B cell (primary cell): ENCODE data around the gene TMEM18. TPM values are rescaled to one million over a fixed set of nuclear protein-coding genes. Genes with fewer than 3 reads are reported as not detected.

Experiments used
- ATAC-seq: fragments of 200-7000 bp; cut with Tn5 transposase; one replicate; pipeline ENCODE4 v1.10.0; 2021; ENCODE audit warnings: low read depth, mild to moderate bottlenecking, moderate number of reproducible peaks, moderate library complexity
- CTCF ChIA-PET: fragments of 350-600 bp; sonication (Branson Sonifier 250); formaldehyde crosslinking; loops from one replicate; lab custom pipeline; 2021; ENCODE audit warnings: antibody characterized with exemption, inconsistent platforms; lab: Charles Lee
- POLR2A ChIA-PET: fragments of 350-600 bp; sonication (Branson Sonifier 250); formaldehyde crosslinking; loops from one replicate; lab custom pipeline; 2021; ENCODE audit warnings: antibody characterized with exemption; lab: Charles Lee
- DNase-seq: peaks from one replicate; pipeline ENCODE4 v3.0.0; 2013
- H2AFZ ChIP-seq: 2 replicates; pipeline ENCODE4 v1.6.1; 2012; ENCODE audit warnings: mild to moderate bottlenecking, low read depth, low read length; ENCODE audit not compliant: insufficient read depth, poor library complexity, severe bottlenecking
- H3K27ac ChIP-seq, 2 donors: 1 replicate in 1 of 2; 2 replicates in 1 of 2; pipeline ENCODE4 v1.5.1; 2012 to 2013; ENCODE audit warnings: low read length in 2 of 2, mild to moderate bottlenecking in 2 of 2, moderate library complexity in 1 of 2
- H3K27me3 ChIP-seq, 4 experiments: fragments of 200-600 bp in 1 of 4; sonication (generic) in 1 of 4; replicated peaks in 1 of 4; 1 replicate in 2 of 4; 2 replicates in 2 of 4; pipeline versions ENCODE4 v1.6.1 to v1.7.0; 2013 to 2016; ENCODE audit warnings: low read length in 3 of 4, mild to moderate bottlenecking in 2 of 4, mixed read lengths in 1 of 4, moderate library complexity in 1 of 4; ENCODE audit not compliant: insufficient read depth in 4 of 4, control insufficient read depth in 3 of 4; ENCODE audit errors: control extremely low read depth in 1 of 4
- H3K36me3 ChIP-seq, 2 experiments: replicated peaks in 1 of 2; 1 replicate in 1 of 2; 2 replicates in 1 of 2; pipeline versions ENCODE4 v1.6.1 to v1.7.1; 2013; ENCODE audit warnings: low read length in 1 of 2; ENCODE audit not compliant: insufficient read depth in 2 of 2, control insufficient read depth in 1 of 2; ENCODE audit errors: control extremely low read depth in 1 of 2, extremely low read depth in 1 of 2
- H3K4me1 ChIP-seq, 2 donors: fragments of 200-600 bp in 1 of 2; sonication (generic) in 1 of 2; 1 replicate in 1 of 2; 2 replicates in 1 of 2; pipeline versions ENCODE4 v1.5.1 to v1.6.1; 2013 to 2017; ENCODE audit warnings: low read length in 2 of 2; ENCODE audit not compliant: control insufficient read depth in 2 of 2, insufficient read depth in 2 of 2
- H3K4me2 ChIP-seq: replicated peaks from 2 replicates; pipeline ENCODE3; 2012; ENCODE audit warnings: mild to moderate bottlenecking, low read depth, low read length; ENCODE audit not compliant: poor library complexity, severe bottlenecking
- H3K4me3 ChIP-seq, 5 experiments: fragments of 200-600 bp in 1 of 5; sonication (generic) in 1 of 5; 1 replicate in 3 of 5; 2 replicates in 2 of 5; pipeline versions ENCODE4 v1.5.1 to v1.7.0; 2011 to 2016; ENCODE audit warnings: low read length in 4 of 5, mild to moderate bottlenecking in 4 of 5, low read depth in 2 of 5, control low read depth in 1 of 5, moderate library complexity in 1 of 5; ENCODE audit not compliant: insufficient read depth in 1 of 5; ENCODE audit errors: control extremely low read depth in 1 of 5, extremely low read depth in 1 of 5
- H3K79me2 ChIP-seq: fragments of 200-600 bp; sonication (generic); one replicate; pipeline ENCODE4 v1.6.0; 2016; ENCODE audit warnings: low read length; ENCODE audit not compliant: control insufficient read depth, insufficient read depth
- H3K9ac ChIP-seq: fragments of 200-600 bp; sonication (generic); 2 replicates; pipeline ENCODE4 v1.6.1; 2017; ENCODE audit warnings: mild to moderate bottlenecking, low read length, moderate library complexity
- H3K9me3 ChIP-seq, 3 donors: one replicate each; pipeline versions ENCODE4 v1.6.1 to v1.7.1; 2013; ENCODE audit warnings: low read length in 2 of 3; ENCODE audit not compliant: control insufficient read depth in 2 of 3, insufficient read depth in 1 of 3; ENCODE audit errors: control extremely low read depth in 1 of 3
- H4K20me1 ChIP-seq: 2 replicates; pipeline ENCODE4 v1.6.0; 2012; ENCODE audit warnings: mild to moderate bottlenecking, low read length; ENCODE audit not compliant: insufficient read depth, control insufficient read depth, poor library complexity, severe bottlenecking
- H3K27ac Mint-ChIP-seq: one replicate; pipeline ENCODE4 v1.8.0; 2021; ENCODE audit warnings: mixed read lengths
- H3K27me3 Mint-ChIP-seq: one replicate; pipeline ENCODE4 v1.8.0; 2021; ENCODE audit warnings: mixed read lengths
- H3K4me1 Mint-ChIP-seq: one replicate; pipeline ENCODE4 v1.8.0; 2021; ENCODE audit warnings: mixed read lengths
- H3K4me3 Mint-ChIP-seq: one replicate; pipeline ENCODE4 v1.8.0; 2021; ENCODE audit warnings: mixed read lengths
- H3K9me3 Mint-ChIP-seq: one replicate; pipeline ENCODE4 v1.8.0; 2022; ENCODE audit warnings: mixed read lengths; ENCODE audit not compliant: insufficient read depth
- EZH2 ChIP-seq: IDR thresholded peaks from 2 replicates; pipeline ENCODE4 v1.6.1; 2012; ENCODE audit warnings: borderline replicate concordance, low read depth, mild to moderate bottlenecking, moderate library complexity, low read length; ENCODE audit not compliant: insufficient read depth, poor library complexity, severe bottlenecking
- WGBS: methylation state at CpG from one replicate; pipeline ENCODE4 v1.1.5; 2013; ENCODE audit warnings: missing lambda C conversion rate; ENCODE audit not compliant: insufficient coverage; 5-methylcytosine and 5-hydroxymethylcytosine counted together
- intact Hi-C: fragments of 100-400 bp; cut with micrococcal nuclease; formaldehyde crosslinking; loops from one replicate; pipeline ENCODE4 v1.10.0; 2022
- polyA plus RNA-seq: library from polyadenylated mRNA; depleted of rRNA; stranded (reverse); fragments of >200 nt; gene quantifications from 2 replicates; pipeline ENCODE4 v1.2.3, GENCODE V29; 2012
- total RNA-seq, 2 donors: library from RNA; stranded (reverse); fragments of 120-200 nt in 1 of 2; gene quantifications; 1 replicate in 1 of 2; 2 replicates in 1 of 2; pipeline versions ENCODE4 v1.2.3 to v1.2.4, GENCODE V29; 2013 to 2022
- TF ChIP-seq, protein P1 (sequence below): fragments of 200-600 bp; IDR thresholded peaks from one replicate; pipeline ENCODE4 v1.8.0; 2022; ENCODE audit warnings: antibody characterized with exemption, mild to moderate bottlenecking

Gene TMEM18
- total and polyA plus RNA-seq, 2 donors (not counting 1 experiment from before 2014, with no cell fraction given): 14.4 to 38.5 TPM

DNA sequence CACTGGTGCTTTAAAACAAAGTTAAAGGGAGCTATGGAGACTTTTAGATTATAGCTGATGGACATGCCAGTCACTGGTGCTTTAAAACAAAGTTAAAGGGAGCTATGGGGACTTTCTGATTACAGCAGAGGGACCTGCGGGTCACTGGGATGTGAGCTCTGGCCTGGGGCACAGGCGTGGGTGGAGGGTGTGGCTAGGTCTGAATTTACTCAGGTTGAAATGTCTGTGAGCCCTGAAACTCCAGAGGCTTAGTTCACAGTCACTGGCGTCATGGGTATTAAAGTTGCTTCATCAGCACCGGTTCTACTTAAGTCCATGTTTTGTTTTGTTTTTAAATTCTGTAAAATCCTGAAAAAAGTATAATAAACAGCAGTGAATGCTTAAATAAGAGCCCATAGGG is 49.0 kb upstream of the TMEM18 start:
- DNase-seq (no peak), ATAC-seq (no peak)
- no peak for TF ChIP-seq EZH2
- TF ChIP-seq, protein P1, sequence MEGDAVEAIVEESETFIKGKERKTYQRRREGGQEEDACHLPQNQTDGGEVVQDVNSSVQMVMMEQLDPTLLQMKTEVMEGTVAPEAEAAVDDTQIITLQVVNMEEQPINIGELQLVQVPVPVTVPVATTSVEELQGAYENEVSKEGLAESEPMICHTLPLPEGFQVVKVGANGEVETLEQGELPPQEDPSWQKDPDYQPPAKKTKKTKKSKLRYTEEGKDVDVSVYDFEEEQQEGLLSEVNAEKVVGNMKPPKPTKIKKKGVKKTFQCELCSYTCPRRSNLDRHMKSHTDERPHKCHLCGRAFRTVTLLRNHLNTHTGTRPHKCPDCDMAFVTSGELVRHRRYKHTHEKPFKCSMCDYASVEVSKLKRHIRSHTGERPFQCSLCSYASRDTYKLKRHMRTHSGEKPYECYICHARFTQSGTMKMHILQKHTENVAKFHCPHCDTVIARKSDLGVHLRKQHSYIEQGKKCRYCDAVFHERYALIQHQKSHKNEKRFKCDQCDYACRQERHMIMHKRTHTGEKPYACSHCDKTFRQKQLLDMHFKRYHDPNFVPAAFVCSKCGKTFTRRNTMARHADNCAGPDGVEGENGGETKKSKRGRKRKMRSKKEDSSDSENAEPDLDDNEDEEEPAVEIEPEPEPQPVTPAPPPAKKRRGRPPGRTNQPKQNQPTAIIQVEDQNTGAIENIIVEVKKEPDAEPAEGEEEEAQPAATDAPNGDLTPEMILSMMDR: no peak
- H3K27me3 Mint-ChIP-seq: peaks cover 52% of the 10 kb centered on the region
- no peaks in the 10 kb centered on the region for H3K9me3 Mint-ChIP-seq
- no peak overlapping the region for H3K4me3 Mint-ChIP-seq
- no peak overlapping the region for H3K4me3 ChIP-seq
- H3K36me3 ChIP-seq: no peaks in the 10 kb centered on the region
- ChIA-PET POLR2A (no interaction called here), CTCF (interaction anchor here (2.2 kb wide), 1 partner anchor 11 kb away, joined by 9 read pairs; no protein-coding TSS in a partner anchor)
- peaks cover 9% of the 10 kb centered on the region for H3K4me1 Mint-ChIP-seq
- intact Hi-C loops: no loop called here
- no peak overlapping the region for H2AFZ ChIP-seq
- no peaks in the 10 kb centered on the region for H3K9me3 ChIP-seq
- 49% methylated on average over 2 of the region's 4 CpGs for WGBS
- no peak overlapping the region for H3K27ac Mint-ChIP-seq
- H3K27me3 ChIP-seq: peaks cover 0 to 15% (median 6%) of the 10 kb centered on the region in 4 experiments
- H3K4me2 ChIP-seq: no peak overlapping the region
- H3K79me2 ChIP-seq: no peaks in the 10 kb centered on the region
- H3K4me1 ChIP-seq: no peaks in the 10 kb centered on the region
- H3K27ac ChIP-seq: no peak overlapping the region
- no peak overlapping the region for H3K9ac ChIP-seq
- H4K20me1 ChIP-seq: no peaks in the 10 kb centered on the region

GRCh38 chr2:725468-725867 is 48.3 kb upstream of the TMEM18 start:
- Histone ChIP-seq H3K4me3 (no peak overlapping the region), H3K27ac (no peak overlapping the region), H3K4me1 (no peaks in the 10 kb centered on the region), H3K9me3 (no peaks in the 10 kb centered on the region), H4K20me1 (no peaks in the 10 kb centered on the region), H3K36me3 (no peaks in the 10 kb centered on the region), H3K27me3 (peaks cover 0 to 21% (median 6%) of the 10 kb centered on the region in 4 experiments), H3K79me2 (no peaks in the 10 kb centered on the region), H3K9ac (no peak overlapping the region), H2AFZ (no peak overlapping the region), H3K4me2 (no peak overlapping the region)
- DNase-seq (no peak), ATAC-seq (no peak)
- intact Hi-C loops: no loop called here
- H3K27me3 Mint-ChIP-seq: peaks cover 46% of the 10 kb centered on the region
- POLR2A ChIA-PET: no interaction called here
- H3K27ac Mint-ChIP-seq: no peak overlapping the region
- no peaks in the 10 kb centered on the region for H3K9me3 Mint-ChIP-seq
- no peak for TF ChIP-seq EZH2
- TF ChIP-seq, protein P1: no peak
- H3K4me3 Mint-ChIP-seq: no peak overlapping the region
- H3K4me1 Mint-ChIP-seq: peaks cover 9% of the 10 kb centered on the region
- WGBS: 91% methylated on average over 3 of the region's 4 CpGs
- CTCF ChIA-PET: interaction anchor here (2.2 kb wide), 1 partner anchor 11 kb away, joined by 9 read pairs; no protein-coding TSS in a partner anchor
